ENCODE data around the gene SYNDIG1L. TPM values are rescaled to one million over a fixed set of nuclear protein-coding genes. Genes with fewer than 3 reads are reported as not detected.

The SYNDIG1L gene
- polyA plus RNA-seq, 1 donor from 2014 or later: 2.0 TPM

GRCh38 chr14:74377976-74378690 is 47.9 kb downstream of the SYNDIG1L start:
- Histone ChIP-seq H3F3A (ENCODE audit: insufficient read depth, low read length, poor library complexity, severe bottlenecking) (no peaks in the 10 kb centered on the region), H3K9me3 (ENCODE audit: low read length) (no peaks in the 10 kb centered on the region), H3K9ac (ENCODE audit: low read length) (no peak overlapping the region), H3K9me2 (ENCODE audit: insufficient read depth, low read length) (no peaks in the 10 kb centered on the region), H3K27me3 (ENCODE audit: insufficient read depth, low read depth, low read length) (no peaks in the 10 kb centered on the region), H3K79me2 (replicated peaks; ENCODE audit: insufficient read depth, low read length) (no peaks in the 10 kb centered on the region), H4K20me1 (ENCODE audit: insufficient read depth) (no peaks in the 10 kb centered on the region), H2AFZ (ENCODE audit: low read depth, low read length) (no peak overlapping the region), H3K4me2 (ENCODE audit: low read length) (no peak overlapping the region), H3K27ac (ENCODE audit: low read length) (no peak overlapping the region), H3K4me3 (ENCODE audit: low read length) (no peak overlapping the region), H3K36me3 (ENCODE audit: insufficient read depth, low read length) (no peaks in the 10 kb centered on the region)
- no peak for TF ChIP-seq EZH2 (IDR thresholded peaks at IDR 0.05; ENCODE audit: borderline replicate concordance, insufficient read depth, low read length, poor library complexity, severe bottlenecking)
- no peak for TF ChIP-seq EP300 (conservative IDR thresholded peaks at IDR 0.05; ENCODE audit: poor library complexity, severe bottlenecking)
- TF ChIP-seq MXI1 (conservative IDR thresholded peaks at IDR 0.05; ENCODE audit: poor library complexity, severe bottlenecking): no peak
- no peak for TF ChIP-seq REST (IDR thresholded peaks at IDR 0.05; ENCODE audit: borderline replicate concordance)
- no peak for TF ChIP-seq POLR2AphosphoS5 (IDR thresholded peaks at IDR 0.05)

- no peaks in the 10 kb centered on the region for H4K20me1 ChIP-seq (ENCODE audit: insufficient read depth)
- no peaks in the 10 kb centered on the region for H3K9me3 ChIP-seq (ENCODE audit: low read length)
- no peaks in the 10 kb centered on the region for H3K36me3 ChIP-seq (ENCODE audit: insufficient read depth, low read length)
- TF ChIP-seq EZH2 (IDR thresholded peaks at IDR 0.05; ENCODE audit: borderline replicate concordance, insufficient read depth, low read length, poor library complexity, severe bottlenecking) (no peak), CTCF (IDR thresholded peaks at IDR 0.05; ENCODE audit: poor library complexity, severe bottlenecking) (no peak), MXI1 (conservative IDR thresholded peaks at IDR 0.05; ENCODE audit: poor library complexity, severe bottlenecking) (no peak), SMC3 (conservative IDR thresholded peaks at IDR 0.05; ENCODE audit: poor library complexity) (no peak), TAF1 (IDR thresholded peaks at IDR 0.05; ENCODE audit: low read depth) (no peak), RAD21 (conservative IDR thresholded peaks at IDR 0.05) (no peak), REST (IDR thresholded peaks at IDR 0.05; ENCODE audit: borderline replicate concordance) (no peak), EP300 (conservative IDR thresholded peaks at IDR 0.05; ENCODE audit: poor library complexity, severe bottlenecking) (no peak), POLR2AphosphoS5 (IDR thresholded peaks at IDR 0.05) (no peak)
- H3F3A ChIP-seq (ENCODE audit: insufficient read depth, low read length, poor library complexity, severe bottlenecking): no peaks in the 10 kb centered on the region
- H3K4me2 ChIP-seq (ENCODE audit: low read length): no peak overlapping the region
- no peak overlapping the region for H3K9ac ChIP-seq (ENCODE audit: low read length)
- H3K27ac ChIP-seq (ENCODE audit: low read length): no peak overlapping the region
- no peak overlapping the region for H2AFZ ChIP-seq (ENCODE audit: low read depth, low read length)
- no peaks in the 10 kb centered on the region for H3K27me3 ChIP-seq (ENCODE audit: insufficient read depth, low read depth, low read length)
- no peaks in the 10 kb centered on the region for H3K79me2 ChIP-seq (replicated peaks; ENCODE audit: insufficient read depth, low read length)
- no peaks in the 10 kb centered on the region for H3K9me2 ChIP-seq (ENCODE audit: insufficient read depth, low read length)
- H3K4me3 ChIP-seq (ENCODE audit: low read length): no peak overlapping the region
Measured at GRCh38 chr14:74368441-74368840, 57.6 kb downstream of the SYNDIG1L start.

Measured in neural cell (in vitro differentiated cells).